Lower leg skin (tissue), 4 donors: Measurements from ENCODE around the gene MCCC1. TPM values are rescaled to one million over a fixed set of nuclear protein-coding genes. Genes with fewer than 3 reads are reported as not detected.

Experiments used
- DNase-seq, 2 donors: peaks; one replicate each; pipeline ENCODE4 v3.0.0-alpha.2; 2019; ENCODE audit warnings: low spot score in 2 of 2
- H3K4me3 ChIP-seq: fragments of 200-600 bp; sonication (generic); 2 replicates; pipeline ENCODE4 v1.5.1; 2017; ENCODE audit warnings: mild to moderate bottlenecking, low read depth; ENCODE audit not compliant: poor library complexity, severe bottlenecking
- CTCF ChIP-seq, 3 donors: fragments of 450-650 bp; IDR thresholded peaks; one replicate each; pipeline ENCODE4 v1.5.1; 2016; ENCODE audit warnings: antibody characterized with exemption in 3 of 3, mild to moderate bottlenecking in 3 of 3, moderate library complexity in 2 of 3
- POLR2A ChIP-seq, 2 donors: fragments of 450-650 bp; IDR thresholded peaks; one replicate each; pipeline ENCODE4 v1.6.1; 2016 to 2017; ENCODE audit warnings: antibody characterized with exemption in 2 of 2, mild to moderate bottlenecking in 1 of 2, moderate library complexity in 1 of 2
- WGBS, 2 donors: methylation state at CpG; one replicate each; pipeline ENCODE4 v1.1.5; 2018; 5-methylcytosine and 5-hydroxymethylcytosine counted together
- intact Hi-C: fragments of 100-400 bp; cut with DNase I; formaldehyde crosslinking; loops from one replicate; pipeline ENCODE4 v1.15.0; 2023; ENCODE audit warnings: low total_unique reads
- total RNA-seq, 4 donors: library from RNA; depleted of rRNA; stranded (reverse); fragments of >200 nt; gene quantifications; one replicate each; pipeline ENCODE4 v1.1.0, GENCODE V29; 2016

The MCCC1 gene
- total RNA-seq, 4 donors from 2014 or later: 31.7 to 43.9 (median 36.9) TPM

GRCh38 chr3:183099838-183100204 lies 525 bp upstream of the MCCC1 start:
- intact Hi-C loops: no loop called here
- TF ChIP-seq POLR2A (IDR thresholded peaks at IDR 0.05) (no peak), CTCF (IDR thresholded peaks at IDR 0.05) (no peak)
- 0% methylated on average over 1 of the region's 1 CpG for WGBS, 2 donors
- H3K4me3 ChIP-seq: no peak overlapping the region
- DNase-seq: no peak

GRCh38 chr3:183098536-183099025 lies 715 bp downstream of the MCCC1 start:
- 2% methylated on average over 8 of the region's 8 CpGs for WGBS, 2 donors
- intact Hi-C loops: no loop called here
- H3K4me3 ChIP-seq: peak overlapping the region; percentile 80
- TF ChIP-seq CTCF (IDR thresholded peaks at IDR 0.05) (no peak), POLR2A (IDR thresholded peaks at IDR 0.05) (no peak)
- no peak for DNase-seq

- 65 to 68% methylated on average over 4 of the region's 4 CpGs for WGBS, 2 donors
- intact Hi-C loops: no loop called here
- no peak for TF ChIP-seq CTCF (IDR thresholded peaks at IDR 0.05)
- no peak for TF ChIP-seq POLR2A (IDR thresholded peaks at IDR 0.05)
- no peak for DNase-seq
- H3K4me3 ChIP-seq: no peak overlapping the region
Measured at GRCh38 chr3:183094711-183095110, 4.6 kb downstream of the MCCC1 start.

GRCh38 chr3:183092256-183092655 lies 7.0 kb downstream of the MCCC1 start:
- TF ChIP-seq POLR2A (IDR thresholded peaks at IDR 0.05): no peak
- no peak for TF ChIP-seq CTCF (IDR thresholded peaks at IDR 0.05)
- H3K4me3 ChIP-seq: no peak overlapping the region
- intact Hi-C loops: no loop called here
- WGBS, 2 donors: 95 to 96% methylated on average over 8 of the region's 8 CpGs
- no peak for DNase-seq

- intact Hi-C loops: no loop called here
- H3K4me3 ChIP-seq: no peak overlapping the region
- 91 to 93% methylated on average over 2 of the region's 2 CpGs for WGBS, 2 donors
- TF ChIP-seq POLR2A (IDR thresholded peaks at IDR 0.05): no peak
- TF ChIP-seq CTCF (IDR thresholded peaks at IDR 0.05): no peak
- DNase-seq: no peak
Measured at GRCh38 chr3:183087184-183087583, 12.1 kb downstream of the MCCC1 start.

GRCh38 chr3:183085634-183086390 lies 13.5 kb downstream of the MCCC1 start:
- DNase-seq: no peak
- H3K4me3 ChIP-seq: no peak overlapping the region
- TF ChIP-seq CTCF (IDR thresholded peaks at IDR 0.05) (no peak), POLR2A (IDR thresholded peaks at IDR 0.05) (no peak)
- 84 to 87% methylated on average over 9 of the region's 9 CpGs for WGBS, 2 donors
- intact Hi-C loops: no loop called here
